DMS 273 (cell line): ENCODE measurements around the gene OR2L13.
"Not testable (repeated sequence)": the region's sequence is repeated elsewhere in the genome, so short reads cannot be mapped to it uniquely, and the experiment has no call there.

Source experiments
- DNase-seq: peaks from one replicate; lab custom pipeline; 2025; ENCODE audit not compliant: unreplicated experiment; lab: John Stamatoyannopoulos, UW

OR2L13 gene, protein sequence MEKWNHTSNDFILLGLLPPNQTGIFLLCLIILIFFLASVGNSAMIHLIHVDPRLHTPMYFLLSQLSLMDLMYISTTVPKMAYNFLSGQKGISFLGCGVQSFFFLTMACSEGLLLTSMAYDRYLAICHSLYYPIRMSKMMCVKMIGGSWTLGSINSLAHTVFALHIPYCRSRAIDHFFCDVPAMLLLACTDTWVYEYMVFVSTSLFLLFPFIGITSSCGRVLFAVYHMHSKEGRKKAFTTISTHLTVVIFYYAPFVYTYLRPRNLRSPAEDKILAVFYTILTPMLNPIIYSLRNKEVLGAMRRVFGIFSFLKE

DNA sequence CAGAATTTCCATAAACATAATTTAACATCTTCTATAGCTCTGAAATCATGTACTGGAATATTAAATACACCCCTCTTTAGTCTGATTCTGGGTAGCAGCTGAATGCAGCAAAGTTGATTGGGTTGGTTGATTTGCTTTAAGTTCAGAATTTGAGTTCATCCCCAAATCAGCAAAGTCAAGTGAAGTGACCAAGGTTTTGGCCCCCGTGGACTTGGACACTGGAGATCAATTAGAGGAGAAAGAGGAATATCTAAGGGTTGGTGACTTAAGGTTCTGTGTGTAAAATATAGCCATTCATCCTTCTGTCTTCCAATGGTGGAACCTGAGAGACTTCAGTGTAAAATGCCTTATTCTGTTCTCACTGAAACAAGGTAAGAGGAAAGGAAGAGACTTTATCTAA, at the start of gene OR2L13:
Gene OR2L13, plus strand, starts transcription at position 301 of the 400 bp plus-strand sequence. CDS start 4,192 bp downstream, outside the sequence.
- no peak for DNase-seq

DNA sequence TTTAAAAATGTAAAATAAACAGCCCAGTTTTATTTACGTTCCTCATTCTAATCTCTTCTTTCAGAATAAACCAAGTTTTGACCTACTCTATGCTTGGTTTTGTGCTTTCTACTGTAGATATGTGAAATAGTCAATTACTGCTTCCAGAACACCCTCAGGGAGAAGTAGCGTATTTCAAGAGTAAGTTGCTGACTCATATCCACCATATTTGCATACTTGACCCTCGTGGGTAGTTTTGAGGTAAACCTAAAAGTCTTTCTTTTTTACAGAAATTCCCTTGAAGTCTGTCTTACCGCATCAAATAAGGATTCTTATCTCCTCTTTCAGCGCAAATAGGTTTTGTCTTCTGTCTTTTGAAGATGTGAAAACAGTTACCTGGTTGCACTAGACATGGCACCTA, 49.8 kb upstream of the OR2L13 start:
- DNase-seq: no peak

DNA sequence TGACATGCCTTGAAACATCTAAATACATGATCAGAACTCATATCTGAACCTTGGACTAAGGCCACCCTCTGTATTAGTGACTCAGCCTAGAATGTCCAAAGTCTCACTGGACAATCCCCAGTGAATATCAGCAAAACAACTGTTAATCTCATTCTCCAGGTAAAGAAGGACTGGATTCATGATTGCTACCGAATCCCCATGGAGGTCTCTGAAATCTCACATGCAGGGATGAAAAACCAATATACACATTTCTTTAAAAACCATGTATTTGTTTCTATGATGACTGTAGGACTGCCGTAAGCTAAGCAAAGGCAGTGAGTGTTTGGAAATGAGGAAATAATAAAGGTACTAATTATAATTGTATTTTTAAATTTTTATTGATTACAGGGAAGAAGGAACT, 48.4 kb upstream of the OR2L13 start, which contains the start of gene OR2L3:
Gene OR2L3, plus strand, starts transcription at position 301 of the 400 bp plus-strand sequence. CDS start 13,846 bp downstream, outside the sequence.
- no peak for DNase-seq

DNA sequence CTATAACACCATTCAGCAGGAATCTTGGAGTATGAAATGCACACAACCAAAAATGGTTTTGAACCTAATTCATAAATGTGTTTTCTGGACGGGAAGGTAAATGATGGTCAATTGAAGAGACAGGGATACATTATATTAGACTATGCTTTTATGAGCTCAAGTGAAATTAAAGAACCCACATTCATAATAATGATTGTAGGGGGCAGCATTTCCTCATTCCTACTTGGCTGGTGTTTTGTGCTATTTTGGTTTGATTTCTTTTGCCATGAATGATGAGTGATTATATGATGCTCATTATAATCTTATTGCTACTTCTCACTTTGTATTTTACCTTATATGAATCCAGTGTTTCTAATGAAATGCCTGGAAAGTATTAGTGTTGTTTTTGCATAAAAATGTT, 48.0 kb upstream of the OR2L13 start:
- no peak for DNase-seq

DNA sequence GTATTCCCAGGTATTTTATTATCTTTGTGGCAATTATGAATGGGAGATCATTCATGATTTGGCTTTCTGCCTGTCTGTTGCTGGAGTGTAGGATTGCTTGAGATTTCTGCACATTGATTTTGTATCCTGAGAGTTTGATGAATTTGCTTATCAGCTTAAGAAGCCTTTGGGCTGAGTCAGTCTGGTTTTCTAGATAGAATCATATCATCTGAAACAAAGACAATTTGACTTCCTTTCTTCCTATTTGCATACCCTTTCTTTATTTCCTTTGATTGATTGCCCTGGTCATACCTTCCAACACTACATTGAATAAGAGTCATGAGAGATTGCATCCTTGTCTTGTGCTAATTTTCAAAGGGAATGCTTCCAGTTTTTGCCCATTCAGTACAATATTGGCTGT, 40.3 kb upstream of the OR2L13 start:
- no peak for DNase-seq

DNA sequence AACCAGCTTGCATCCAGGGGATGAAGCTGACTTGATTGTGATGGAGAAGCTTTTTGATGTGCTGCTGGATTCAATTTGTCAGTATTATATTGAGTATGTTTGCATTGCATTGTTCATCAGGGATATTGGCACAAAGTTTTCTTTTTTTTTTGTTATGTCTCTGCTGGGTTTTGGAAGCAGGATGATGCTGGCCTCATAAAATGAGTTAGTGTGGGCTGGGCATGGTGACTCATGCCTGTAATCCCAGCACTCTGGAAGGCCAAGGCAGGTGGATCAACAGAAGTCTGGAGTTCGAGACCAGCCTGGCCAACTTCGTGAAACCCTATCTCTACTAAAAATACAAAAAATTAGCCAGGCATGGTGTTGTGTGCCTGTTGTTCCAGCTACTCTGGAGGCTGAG, 39.7 kb upstream of the OR2L13 start:
- DNase-seq: no peak

DNA sequence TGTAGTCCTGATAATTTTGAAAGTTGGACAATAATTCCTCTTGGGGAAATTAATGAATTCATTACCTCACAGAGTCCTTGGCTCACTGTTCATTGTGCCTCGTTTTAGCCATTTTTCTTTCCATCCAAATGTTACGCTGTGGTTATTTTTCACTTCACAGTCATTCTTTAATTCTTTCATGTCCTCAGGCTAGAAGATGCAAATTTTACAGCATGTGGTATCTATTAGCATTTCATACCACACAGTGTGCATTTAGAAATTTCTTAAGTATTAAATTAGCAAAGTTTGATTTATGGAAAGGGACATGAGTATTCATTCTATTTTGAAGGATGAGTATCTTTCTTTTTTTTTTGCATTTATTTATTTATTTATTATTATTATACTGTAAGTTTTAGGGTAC, 29.9 kb upstream of the OR2L13 start:
- DNase-seq: no peak

DNA sequence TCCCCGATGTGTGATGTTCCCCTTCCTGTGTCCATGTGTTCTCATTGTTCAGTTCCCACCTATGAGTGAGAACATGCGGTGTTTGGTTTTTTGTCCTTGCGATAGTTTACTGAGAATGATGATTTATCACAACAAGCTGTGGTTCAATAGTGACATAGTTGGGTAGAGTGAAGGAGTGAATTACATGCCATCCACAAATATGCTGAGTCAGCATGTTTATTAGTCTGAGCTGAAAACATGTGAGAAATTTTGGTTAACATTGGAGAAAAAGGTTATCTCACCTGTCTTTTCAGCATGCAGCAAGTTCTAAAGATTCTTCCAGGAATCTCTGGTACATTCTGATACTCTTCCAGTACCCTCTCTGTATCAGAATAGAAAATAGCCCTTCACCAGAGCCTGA, 29.4 kb upstream of the OR2L13 start:
- no peak for DNase-seq

DNA sequence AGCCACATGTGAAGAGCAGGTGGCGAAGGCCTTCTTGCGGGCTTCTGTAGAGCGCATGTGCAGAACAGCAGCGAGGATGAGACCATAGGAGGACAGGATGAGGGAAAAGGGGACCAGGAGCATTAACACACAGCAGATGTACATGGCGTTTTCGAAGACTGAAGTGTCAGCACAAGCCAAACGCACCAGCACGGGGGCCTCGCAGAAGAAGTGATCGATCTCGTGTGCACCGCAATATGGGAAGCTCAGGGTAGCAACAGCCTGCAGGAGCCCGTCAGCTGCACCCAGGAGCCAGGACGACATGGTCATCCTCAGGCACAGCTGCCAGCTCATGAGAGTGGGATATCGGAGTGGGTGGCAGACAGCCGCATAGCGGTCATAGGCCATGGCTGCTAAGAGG, 11.1 kb upstream of the OR2L13 start:
- not testable (repeated sequence) for DNase-seq

DNA sequence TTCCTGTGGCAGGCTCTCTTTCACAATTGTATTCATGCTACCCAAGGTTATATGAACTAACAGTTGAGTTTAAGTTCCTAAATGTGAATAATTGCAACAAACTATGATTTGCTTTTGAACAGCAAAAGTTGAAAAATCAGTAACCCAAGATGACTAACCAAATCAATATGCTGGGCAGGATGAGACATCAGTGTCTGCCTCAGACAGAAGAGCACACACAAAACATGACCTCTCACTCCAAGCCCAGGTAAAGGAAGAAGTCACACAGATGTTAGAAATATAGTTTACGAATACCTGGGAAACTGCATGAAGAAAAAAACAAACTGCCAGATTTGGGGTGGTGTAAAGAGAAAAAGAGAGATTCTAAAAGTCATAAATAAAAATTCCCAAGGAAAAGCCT, 3.5 kb downstream of the OR2L13 start:
- no peak for DNase-seq

DNA sequence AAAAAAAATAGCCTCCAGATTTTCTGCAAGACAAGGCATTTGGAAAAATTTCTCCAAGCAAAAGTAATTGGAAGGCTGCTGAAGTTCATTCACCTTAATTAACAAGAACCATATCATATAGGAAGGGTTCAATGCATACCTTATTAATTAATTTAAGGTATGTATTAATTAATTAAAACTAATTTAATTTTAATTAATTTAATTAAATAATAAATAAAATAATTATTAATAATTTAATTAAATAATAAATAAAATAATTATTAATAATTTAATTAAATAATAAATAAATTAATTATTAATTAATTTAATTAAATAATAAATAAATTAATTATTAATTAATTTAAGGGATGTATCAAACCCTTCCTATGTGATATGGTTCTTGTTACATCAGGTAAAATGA, 7.9 kb downstream of the OR2L13 start:
- no peak for DNase-seq

DNA sequence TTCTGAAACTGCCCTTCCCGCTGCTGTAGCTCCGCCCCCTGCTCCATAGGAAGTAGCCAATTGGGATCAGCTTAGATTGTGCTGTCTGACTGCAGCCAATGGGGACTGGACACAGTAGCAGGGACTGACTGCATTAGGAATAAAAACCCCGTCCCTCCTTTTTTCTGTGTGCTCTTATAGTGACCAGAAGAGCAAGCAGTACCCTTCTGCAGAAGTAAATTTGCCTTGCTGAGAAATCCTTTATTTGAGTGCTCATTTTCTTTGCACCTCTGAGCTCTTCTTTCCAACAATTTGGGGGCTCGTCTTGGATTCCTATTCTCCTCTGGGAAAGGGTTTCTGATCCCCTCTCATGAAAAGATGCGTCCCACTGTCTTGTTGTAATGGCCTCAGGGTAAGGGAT, 16.2 kb downstream of the OR2L13 start:
- DNase-seq: no peak

DNA sequence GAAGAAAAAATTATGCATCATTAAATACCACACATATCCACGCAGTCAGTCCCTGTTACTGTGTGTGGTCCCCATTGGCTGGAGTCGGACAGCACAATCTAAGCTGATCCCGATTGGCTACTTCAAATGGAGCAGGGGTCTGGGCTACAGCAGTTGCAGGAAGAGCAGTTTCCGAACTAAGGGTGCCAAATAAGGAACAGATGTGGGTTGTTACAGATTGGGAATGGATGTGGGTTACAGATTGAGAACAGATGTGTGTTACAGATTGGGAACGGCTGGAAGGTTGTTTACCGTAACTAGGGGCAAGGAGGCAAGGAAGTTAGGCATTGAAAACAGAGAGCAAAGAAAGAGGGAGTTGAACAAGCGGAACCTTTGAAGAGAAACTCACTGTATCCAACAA, 19.9 kb downstream of the OR2L13 start:
- no peak for DNase-seq

DNA sequence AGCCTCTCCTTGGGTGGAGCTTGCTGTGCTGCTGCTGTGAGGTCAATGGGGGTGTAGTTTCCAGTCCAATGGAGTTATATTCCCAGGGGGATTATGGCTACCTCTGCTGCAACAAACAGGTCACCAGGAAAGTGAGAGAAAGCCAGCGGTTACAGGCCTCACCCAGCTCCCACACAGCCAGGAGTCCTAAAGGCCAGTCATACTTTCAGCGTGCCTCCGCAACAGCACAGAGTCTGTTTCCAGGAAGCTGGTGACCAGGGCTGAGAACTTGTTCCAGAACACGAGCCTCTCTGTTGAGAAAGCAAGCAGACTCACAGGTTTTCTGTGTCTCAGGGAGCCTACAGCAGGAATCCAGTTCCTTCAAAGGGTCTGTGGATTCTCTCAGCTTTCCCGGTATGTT, 32.7 kb downstream of the OR2L13 start:
- DNase-seq: no peak

DNA sequence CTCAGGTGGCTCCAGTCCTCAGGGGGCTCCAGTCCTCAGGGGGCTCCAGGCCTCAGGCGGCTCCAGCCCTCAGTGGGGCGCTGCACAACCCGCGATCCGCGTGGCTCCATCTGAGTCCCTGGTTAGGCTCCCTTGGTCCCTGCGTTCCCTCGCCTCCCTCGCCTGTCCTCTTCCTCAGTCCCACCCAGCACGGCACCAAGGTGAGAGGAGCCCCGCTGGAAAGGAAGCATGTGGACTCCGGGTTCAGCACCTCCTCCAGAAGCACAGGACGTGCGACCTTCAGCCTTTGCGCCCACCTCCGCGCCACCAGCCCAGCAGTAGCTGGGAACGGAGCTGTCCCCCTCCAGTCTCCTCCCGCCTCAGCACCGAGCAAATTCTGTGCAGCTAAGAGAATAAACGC, 41.8 kb downstream of the OR2L13 start:
- DNase-seq: no peak

DNA sequence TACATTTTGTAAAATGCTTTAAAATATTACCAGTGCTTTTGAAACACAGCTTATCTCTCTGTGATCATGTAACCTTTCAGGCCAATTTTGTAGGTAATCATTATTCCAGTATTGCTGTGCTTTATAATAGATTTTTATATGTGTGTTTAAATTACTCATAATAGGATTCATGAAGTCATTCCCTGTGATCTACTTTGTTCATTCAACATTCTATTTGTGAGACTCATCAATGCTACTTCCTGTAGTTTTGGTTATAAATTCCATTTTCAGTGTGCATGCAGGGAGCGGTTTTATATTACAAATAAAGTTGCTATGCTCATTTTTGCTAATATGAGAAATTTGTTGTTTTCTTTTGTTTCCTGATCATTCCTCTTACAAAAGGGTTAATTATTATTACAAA, 45.9 kb downstream of the OR2L13 start:
- no peak for DNase-seq

DNA sequence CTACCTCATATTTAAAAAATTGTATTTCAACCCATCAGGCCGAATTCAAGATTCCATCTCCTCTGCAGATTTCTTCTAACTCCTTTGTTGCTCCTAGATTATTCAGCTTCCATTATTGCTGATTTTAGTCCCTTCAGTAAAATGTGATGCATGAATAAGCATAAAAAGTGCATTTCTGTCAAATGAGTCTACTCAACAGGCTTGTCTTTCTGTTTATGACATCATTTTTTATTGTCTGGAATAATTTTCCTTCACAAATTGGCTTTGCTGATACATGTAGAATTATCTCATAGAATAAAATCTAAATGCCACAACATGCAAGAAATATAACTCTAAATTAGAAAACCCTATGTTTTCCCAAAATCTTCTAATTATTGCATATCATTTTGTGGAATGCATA, 48.3 kb downstream of the OR2L13 start:
- DNase-seq: no peak

DNA sequence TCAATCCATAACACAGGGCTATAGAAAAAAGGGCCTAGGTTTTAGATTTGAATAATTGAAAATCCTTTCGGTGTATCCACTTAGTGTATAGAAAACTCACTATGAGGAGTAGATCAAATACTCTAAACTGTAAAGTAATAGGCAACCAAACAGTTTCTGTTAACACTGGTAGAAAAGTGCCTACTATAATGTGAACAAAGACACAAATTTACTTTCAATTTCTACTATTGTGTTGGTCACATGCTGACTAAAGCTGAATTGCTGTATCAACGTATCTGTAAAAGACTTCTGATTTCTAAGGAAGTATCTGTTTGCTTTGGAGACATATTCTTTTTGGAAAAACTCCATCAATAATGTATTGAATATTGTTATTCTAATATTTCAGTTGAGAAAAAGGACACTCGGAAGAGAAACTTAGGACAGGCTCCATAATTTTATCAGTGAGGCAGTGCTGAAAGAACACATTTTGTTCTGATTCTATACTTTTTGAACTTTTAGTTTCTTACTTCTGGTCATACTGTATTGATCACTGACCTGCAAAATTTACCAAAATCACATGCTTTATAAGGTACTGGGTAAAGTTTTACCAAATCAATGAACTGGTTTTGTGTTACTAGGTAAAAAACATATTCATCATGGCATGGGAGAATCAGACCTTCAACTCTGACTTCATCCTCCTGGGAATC, 49.7 kb downstream of the OR2L13 start, which contains the start of gene OR2M5:
Gene OR2M5, plus strand, starts transcription at position 636 of the 686 bp plus-strand sequence. Its CDS starts 0 bp downstream, at position 636.
- DNase-seq: no peak
